Epithelial cell of proximal tubule (primary cell): ENCODE data around the gene TMEM213. TPM values are rescaled to one million over a fixed set of nuclear protein-coding genes. Genes with fewer than 3 reads are reported as not detected.

Source experiments
- DNase-seq: peaks from one replicate; pipeline ENCODE4 v3.0.0-alpha.2; 2011; ENCODE audit warnings: low read depth
- H3K4me3 ChIP-seq: 2 replicates; pipeline ENCODE4 v1.5.1; 2011; ENCODE audit warnings: low read depth, mild to moderate bottlenecking, low read length
- total RNA-seq: library from RNA; depleted of rRNA; stranded (reverse); fragments of >200 nt; gene quantifications from 2 replicates; pipeline ENCODE4 v1.2.3, GENCODE V29; 2015
- TF ChIP-seq, protein P1 (sequence below): conservative IDR thresholded peaks from 2 replicates; pipeline ENCODE4 v1.5.1; 2012; ENCODE audit warnings: low read depth, mild to moderate bottlenecking, low read length

TMEM213 gene
- total RNA-seq, 1 donor from 2014 or later: not detected

GRCh38 chr7:138863931-138864330 lies 66.1 kb downstream of the TMEM213 start:
- TF ChIP-seq, protein P1, sequence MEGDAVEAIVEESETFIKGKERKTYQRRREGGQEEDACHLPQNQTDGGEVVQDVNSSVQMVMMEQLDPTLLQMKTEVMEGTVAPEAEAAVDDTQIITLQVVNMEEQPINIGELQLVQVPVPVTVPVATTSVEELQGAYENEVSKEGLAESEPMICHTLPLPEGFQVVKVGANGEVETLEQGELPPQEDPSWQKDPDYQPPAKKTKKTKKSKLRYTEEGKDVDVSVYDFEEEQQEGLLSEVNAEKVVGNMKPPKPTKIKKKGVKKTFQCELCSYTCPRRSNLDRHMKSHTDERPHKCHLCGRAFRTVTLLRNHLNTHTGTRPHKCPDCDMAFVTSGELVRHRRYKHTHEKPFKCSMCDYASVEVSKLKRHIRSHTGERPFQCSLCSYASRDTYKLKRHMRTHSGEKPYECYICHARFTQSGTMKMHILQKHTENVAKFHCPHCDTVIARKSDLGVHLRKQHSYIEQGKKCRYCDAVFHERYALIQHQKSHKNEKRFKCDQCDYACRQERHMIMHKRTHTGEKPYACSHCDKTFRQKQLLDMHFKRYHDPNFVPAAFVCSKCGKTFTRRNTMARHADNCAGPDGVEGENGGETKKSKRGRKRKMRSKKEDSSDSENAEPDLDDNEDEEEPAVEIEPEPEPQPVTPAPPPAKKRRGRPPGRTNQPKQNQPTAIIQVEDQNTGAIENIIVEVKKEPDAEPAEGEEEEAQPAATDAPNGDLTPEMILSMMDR: no peak
- H3K4me3 ChIP-seq: no peak overlapping the region
- no peak for DNase-seq

- DNase-seq: no peak
Measured at GRCh38 chr7:138864667-138865066, 66.9 kb downstream of the TMEM213 start.

DNA sequence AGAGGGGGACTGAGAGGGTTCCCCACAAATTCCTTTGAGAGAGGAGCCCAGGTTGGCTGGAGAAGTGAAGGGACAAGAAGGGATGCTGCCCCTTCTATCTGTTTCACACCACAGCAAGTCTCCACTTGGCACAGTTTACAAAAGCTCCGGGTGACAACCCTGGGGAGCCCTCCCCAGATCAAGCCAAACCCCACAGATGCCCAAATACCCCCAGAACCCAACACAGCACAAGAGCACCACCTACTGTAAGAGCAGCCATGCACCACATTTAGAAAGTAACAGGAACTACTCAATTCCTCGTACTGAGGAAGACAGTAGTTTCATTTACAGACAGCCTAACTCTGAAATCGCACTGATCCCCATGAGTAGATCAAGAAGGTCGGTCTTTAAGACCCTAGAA lies 68.0 kb downstream of the TMEM213 start:
- DNase-seq: no peak
- TF ChIP-seq, protein P1: peak; percentile 78
- no peak overlapping the region for H3K4me3 ChIP-seq

More at GRCh38 chr7:138864667-138865066, 66.9 kb downstream of the TMEM213 start:
- no peak overlapping the region for H3K4me3 ChIP-seq
- TF ChIP-seq, protein P1: no peak

DNA sequence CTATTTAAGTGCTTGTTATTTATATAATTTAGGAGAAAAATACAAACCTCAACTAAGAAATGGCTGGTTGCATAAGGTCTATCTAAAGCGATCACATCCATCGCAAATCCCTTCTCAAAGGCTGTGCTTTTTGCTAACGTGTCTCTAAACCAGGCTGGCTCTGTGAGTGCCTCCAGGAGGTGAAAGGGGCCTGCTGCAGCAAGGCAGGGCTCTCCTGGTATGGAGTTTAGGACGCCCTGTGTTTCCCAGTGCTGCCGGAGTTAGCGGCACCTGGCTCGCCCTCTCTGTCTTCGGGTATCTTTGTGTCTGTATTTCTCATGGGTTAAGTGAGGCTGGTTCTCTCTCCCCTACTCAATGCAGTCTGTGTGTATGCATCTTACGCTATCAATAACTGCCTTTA lies 68.6 kb downstream of the TMEM213 start:
- DNase-seq: no peak
- TF ChIP-seq, protein P1: no peak
- no peak overlapping the region for H3K4me3 ChIP-seq

DNA sequence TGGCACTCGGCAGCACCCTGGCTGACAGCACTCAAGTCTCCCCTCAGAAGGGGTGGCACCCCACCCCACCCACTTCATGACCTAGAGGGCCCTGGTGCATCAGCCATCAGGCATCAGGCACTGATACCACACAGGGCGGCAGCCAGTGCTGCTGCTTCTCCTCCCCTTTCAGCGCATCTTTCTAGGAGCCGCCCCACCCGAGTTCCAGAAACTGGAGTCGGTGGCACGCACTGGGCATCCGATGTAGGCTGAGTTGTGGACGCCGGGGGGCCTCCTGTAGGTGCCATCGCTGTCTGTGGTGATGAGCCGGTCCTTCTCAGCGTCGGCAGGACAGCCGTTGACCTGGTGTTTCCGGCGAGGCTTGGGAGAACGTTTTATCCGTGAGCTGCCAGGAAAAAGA lies 70.0 kb downstream of the TMEM213 start:
- TF ChIP-seq, protein P1: no peak
- DNase-seq: no peak
- no peak overlapping the region for H3K4me3 ChIP-seq

DNA sequence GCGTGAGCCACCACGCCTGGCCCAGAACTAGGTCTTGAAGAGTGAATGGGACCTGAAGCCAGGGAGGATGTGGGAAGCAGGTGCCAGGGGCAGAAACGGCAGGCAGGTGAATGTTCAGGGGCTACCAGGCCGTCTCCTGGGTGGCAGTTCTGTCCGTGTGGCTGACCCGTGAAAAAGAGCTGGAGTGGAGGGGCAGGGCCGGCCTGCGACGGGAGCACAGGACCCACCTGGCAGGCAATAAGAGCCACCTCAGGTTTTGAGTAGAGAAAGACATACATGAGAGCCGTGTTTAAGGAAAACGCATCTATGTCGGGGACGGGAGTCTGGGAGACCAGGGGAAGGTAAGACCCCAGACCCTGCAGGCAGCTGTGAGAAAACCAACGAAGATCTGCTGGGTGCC lies 70.9 kb downstream of the TMEM213 start:
- H3K4me3 ChIP-seq: no peak overlapping the region
- TF ChIP-seq, protein P1: no peak
- DNase-seq: no peak

GRCh38 chr7:138869353-138869752 lies 71.6 kb downstream of the TMEM213 start:
- DNase-seq: no peak
- no peak overlapping the region for H3K4me3 ChIP-seq
- TF ChIP-seq, protein P1: no peak
